Stimulated activated CD4-positive, alpha-beta T cell treated with anti-CD3 and anti-CD28 coated beads, TNF-alpha, amount 100 ng/mL, for 4 hours (primary cell): ENCODE results near the gene SELENOP.
"Not testable (repeated sequence)": the region's sequence is repeated elsewhere in the genome, so short reads cannot be mapped to it uniquely, and the experiment has no call there.

Experiments
- DNase-seq, 3 experiments: peaks; one replicate each; pipeline ENCODE4 v3.0.0-alpha.2; 2020; ENCODE audit warnings: low read depth in 3 of 3

Gene SELENOP

GRCh38 chr5:42826757-42827515, 15.2 kb upstream of the SELENOP start:
- DNase-seq = no peak

GRCh38 chr5:42825422-42826148, 13.9 kb upstream of the SELENOP start:
- DNase-seq = no peak

GRCh38 chr5:42824347-42824976, 12.8 kb upstream of the SELENOP start:
- no peak for DNase-seq

GRCh38 chr5:42822548-42822947, 10.9 kb upstream of the SELENOP start:
- DNase-seq = no peak

- no peak for DNase-seq
Observed at GRCh38 chr5:42819745-42820144, 8.1 kb upstream of the SELENOP start.

- not testable (repeated sequence) for DNase-seq
Observed at GRCh38 chr5:42816546-42816945, 4.9 kb upstream of the SELENOP start.

- DNase-seq = no peak
Observed at GRCh38 chr5:42813533-42813932, 1.8 kb upstream of the SELENOP start.

GRCh38 chr5:42812620-42813019, 928 bp upstream of the SELENOP start:
- no peak for DNase-seq

- no peak for DNase-seq
Observed at GRCh38 chr5:42810834-42811590, 680 bp downstream of the SELENOP start.

GRCh38 chr5:42808888-42809611, 2.6 kb downstream of the SELENOP start:
- DNase-seq = no peak

- DNase-seq = no peak
Observed at GRCh38 chr5:42807722-42808447, 3.8 kb downstream of the SELENOP start.

- no peak for DNase-seq
Observed at GRCh38 chr5:42806701-42807262, 4.9 kb downstream of the SELENOP start.

- DNase-seq = no peak
Observed at GRCh38 chr5:42806004-42806700, 5.5 kb downstream of the SELENOP start.

GRCh38 chr5:42804717-42805339, 6.9 kb downstream of the SELENOP start:
- DNase-seq = no peak

GRCh38 chr5:42801516-42802166, 10.1 kb downstream of the SELENOP start:
- DNase-seq = no peak

- no peak for DNase-seq
Observed at GRCh38 chr5:42800748-42801330, 10.9 kb downstream of the SELENOP start.

GRCh38 chr5:42799668-42800114, 12.0 kb downstream of the SELENOP start:
- no peak for DNase-seq

- DNase-seq = no peak
Observed at GRCh38 chr5:42799241-42799608, 12.5 kb downstream of the SELENOP start.
